Measurements from ENCODE around the gene OR1L4.

- TF ChIP-seq RCOR1 (IDR thresholded peaks at IDR 0.05; ENCODE audit: low read depth, low read length): no peak
- TF ChIP-seq, protein P1, sequence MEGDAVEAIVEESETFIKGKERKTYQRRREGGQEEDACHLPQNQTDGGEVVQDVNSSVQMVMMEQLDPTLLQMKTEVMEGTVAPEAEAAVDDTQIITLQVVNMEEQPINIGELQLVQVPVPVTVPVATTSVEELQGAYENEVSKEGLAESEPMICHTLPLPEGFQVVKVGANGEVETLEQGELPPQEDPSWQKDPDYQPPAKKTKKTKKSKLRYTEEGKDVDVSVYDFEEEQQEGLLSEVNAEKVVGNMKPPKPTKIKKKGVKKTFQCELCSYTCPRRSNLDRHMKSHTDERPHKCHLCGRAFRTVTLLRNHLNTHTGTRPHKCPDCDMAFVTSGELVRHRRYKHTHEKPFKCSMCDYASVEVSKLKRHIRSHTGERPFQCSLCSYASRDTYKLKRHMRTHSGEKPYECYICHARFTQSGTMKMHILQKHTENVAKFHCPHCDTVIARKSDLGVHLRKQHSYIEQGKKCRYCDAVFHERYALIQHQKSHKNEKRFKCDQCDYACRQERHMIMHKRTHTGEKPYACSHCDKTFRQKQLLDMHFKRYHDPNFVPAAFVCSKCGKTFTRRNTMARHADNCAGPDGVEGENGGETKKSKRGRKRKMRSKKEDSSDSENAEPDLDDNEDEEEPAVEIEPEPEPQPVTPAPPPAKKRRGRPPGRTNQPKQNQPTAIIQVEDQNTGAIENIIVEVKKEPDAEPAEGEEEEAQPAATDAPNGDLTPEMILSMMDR (IDR thresholded peaks at IDR 0.05): no peak
- TF ChIP-seq, protein P2, sequence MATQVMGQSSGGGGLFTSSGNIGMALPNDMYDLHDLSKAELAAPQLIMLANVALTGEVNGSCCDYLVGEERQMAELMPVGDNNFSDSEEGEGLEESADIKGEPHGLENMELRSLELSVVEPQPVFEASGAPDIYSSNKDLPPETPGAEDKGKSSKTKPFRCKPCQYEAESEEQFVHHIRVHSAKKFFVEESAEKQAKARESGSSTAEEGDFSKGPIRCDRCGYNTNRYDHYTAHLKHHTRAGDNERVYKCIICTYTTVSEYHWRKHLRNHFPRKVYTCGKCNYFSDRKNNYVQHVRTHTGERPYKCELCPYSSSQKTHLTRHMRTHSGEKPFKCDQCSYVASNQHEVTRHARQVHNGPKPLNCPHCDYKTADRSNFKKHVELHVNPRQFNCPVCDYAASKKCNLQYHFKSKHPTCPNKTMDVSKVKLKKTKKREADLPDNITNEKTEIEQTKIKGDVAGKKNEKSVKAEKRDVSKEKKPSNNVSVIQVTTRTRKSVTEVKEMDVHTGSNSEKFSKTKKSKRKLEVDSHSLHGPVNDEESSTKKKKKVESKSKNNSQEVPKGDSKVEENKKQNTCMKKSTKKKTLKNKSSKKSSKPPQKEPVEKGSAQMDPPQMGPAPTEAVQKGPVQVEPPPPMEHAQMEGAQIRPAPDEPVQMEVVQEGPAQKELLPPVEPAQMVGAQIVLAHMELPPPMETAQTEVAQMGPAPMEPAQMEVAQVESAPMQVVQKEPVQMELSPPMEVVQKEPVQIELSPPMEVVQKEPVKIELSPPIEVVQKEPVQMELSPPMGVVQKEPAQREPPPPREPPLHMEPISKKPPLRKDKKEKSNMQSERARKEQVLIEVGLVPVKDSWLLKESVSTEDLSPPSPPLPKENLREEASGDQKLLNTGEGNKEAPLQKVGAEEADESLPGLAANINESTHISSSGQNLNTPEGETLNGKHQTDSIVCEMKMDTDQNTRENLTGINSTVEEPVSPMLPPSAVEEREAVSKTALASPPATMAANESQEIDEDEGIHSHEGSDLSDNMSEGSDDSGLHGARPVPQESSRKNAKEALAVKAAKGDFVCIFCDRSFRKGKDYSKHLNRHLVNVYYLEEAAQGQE (IDR thresholded peaks at IDR 0.05): no peak
- no peak for TF ChIP-seq NR3C1 (IDR thresholded peaks at IDR 0.05)
These were observed 28.1 kb upstream of the OR1L4 start for GRCh38 chr9:122695696-122696095.
